SKM-1 (cell line): ENCODE results near the gene ASCC1.
"Not testable (repeated sequence)": the region's sequence is repeated elsewhere in the genome, so short reads cannot be mapped to it uniquely, and the experiment has no call there.

Experiments
- DNase-seq: peaks from one replicate; lab custom pipeline; 2025; ENCODE audit not compliant: unreplicated experiment; lab: John Stamatoyannopoulos, UW

Gene ASCC1

GRCh38 chr10:72249176-72249862, 33.2 kb upstream of the ASCC1 start:
- not testable (repeated sequence) for DNase-seq

- DNase-seq: peak; percentile 58
Measured at GRCh38 chr10:72248468-72249151, 32.5 kb upstream of the ASCC1 start.

GRCh38 chr10:72245949-72246525, 30.0 kb upstream of the ASCC1 start:
- DNase-seq: no peak

GRCh38 chr10:72244573-72245038, 28.5 kb upstream of the ASCC1 start:
- no peak for DNase-seq

- no peak for DNase-seq
Measured at GRCh38 chr10:72243822-72244437, 27.9 kb upstream of the ASCC1 start.

GRCh38 chr10:72242675-72243074, 26.6 kb upstream of the ASCC1 start:
- DNase-seq: no peak

GRCh38 chr10:72241691-72242252, 25.7 kb upstream of the ASCC1 start:
- DNase-seq: no peak

- DNase-seq: no peak
Measured at GRCh38 chr10:72240371-72240770, 24.3 kb upstream of the ASCC1 start.

- DNase-seq: no peak
Measured at GRCh38 chr10:72239409-72239808, 23.3 kb upstream of the ASCC1 start.

- DNase-seq: no peak
Measured at GRCh38 chr10:72238392-72239175, 22.5 kb upstream of the ASCC1 start.

GRCh38 chr10:72235544-72236279, 19.6 kb upstream of the ASCC1 start:
- DNase-seq: no peak

- DNase-seq: no peak
Measured at GRCh38 chr10:72234560-72235095, 18.6 kb upstream of the ASCC1 start.

- DNase-seq: no peak
Measured at GRCh38 chr10:72233621-72234020, 17.5 kb upstream of the ASCC1 start.

GRCh38 chr10:72229261-72230251, 13.5 kb upstream of the ASCC1 start:
- no peak for DNase-seq

- DNase-seq: no peak
Measured at GRCh38 chr10:72228318-72228751, 12.3 kb upstream of the ASCC1 start.

- no peak for DNase-seq
Measured at GRCh38 chr10:72227826-72228225, 11.8 kb upstream of the ASCC1 start.

GRCh38 chr10:72226418-72227027, 10.4 kb upstream of the ASCC1 start:
- DNase-seq: no peak

- not testable (repeated sequence) for DNase-seq
Measured at GRCh38 chr10:72224191-72224590, 8.1 kb upstream of the ASCC1 start.
